DND-41 (cell line): ENCODE measurements around the gene ZNF343.

Experiments
- ATAC-seq: fragments of 200-7000 bp; cut with Tn5 transposase; 3 replicates; pipeline ENCODE4 v1.9.1; 2021; ENCODE audit warnings: low read depth; ENCODE audit not compliant: insufficient read depth
- DNase-seq: peaks from one replicate; pipeline ENCODE4 v3.0.0-alpha.2; 2020
- H2AFZ ChIP-seq: 2 replicates; pipeline ENCODE4 v1.6.0; 2012; ENCODE audit warnings: low read depth, low read length
- H3K27ac ChIP-seq: 2 replicates; pipeline ENCODE4 v1.5.1; 2012; ENCODE audit warnings: low read length, inconsistent platforms
- H3K27me3 ChIP-seq: fragments of 200-600 bp; sonication (generic); 2 replicates; pipeline ENCODE4 v1.6.0; 2012; ENCODE audit warnings: low read length, mild to moderate bottlenecking, inconsistent platforms; ENCODE audit not compliant: insufficient read depth, poor library complexity
- H3K36me3 ChIP-seq: 2 replicates; pipeline ENCODE4 v1.5.1; 2012; ENCODE audit warnings: low read length, inconsistent platforms; ENCODE audit not compliant: insufficient read depth
- H3K4me1 ChIP-seq: 2 replicates; pipeline ENCODE4 v1.5.1; 2012; ENCODE audit warnings: mild to moderate bottlenecking, low read length; ENCODE audit not compliant: insufficient read depth
- H3K4me2 ChIP-seq: 2 replicates; pipeline ENCODE4 v1.6.0; 2012; ENCODE audit warnings: mild to moderate bottlenecking, moderate library complexity, low read length, inconsistent platforms; ENCODE audit not compliant: insufficient read depth
- H3K4me3 ChIP-seq, 2 experiments: fragments of 200-600 bp in 1 of 2; shearing (Covaris generic) in 1 of 2; 2 replicates each; pipeline ENCODE4 v1.5.1; 2012 to 2016; ENCODE audit warnings: inconsistent platforms in 2 of 2, low read length in 2 of 2, mild to moderate bottlenecking in 2 of 2, low read depth in 1 of 2, moderate library complexity in 1 of 2
- H3K79me2 ChIP-seq: 2 replicates; pipeline ENCODE4 v1.6.0; 2012; ENCODE audit warnings: low read length, inconsistent platforms; ENCODE audit not compliant: insufficient read depth
- H3K9ac ChIP-seq: 2 replicates; pipeline ENCODE4 v1.6.0; 2012; ENCODE audit warnings: low read depth, mild to moderate bottlenecking, inconsistent platforms, low read length, moderate library complexity
- H3K9me3 ChIP-seq: 2 replicates; pipeline ENCODE4 v1.5.1; 2012; ENCODE audit warnings: low read length, moderate library complexity, mild to moderate bottlenecking, inconsistent platforms; ENCODE audit not compliant: insufficient read depth, severe bottlenecking
- H4K20me1 ChIP-seq: 2 replicates; pipeline ENCODE4 v1.6.0; 2012; ENCODE audit warnings: low read length; ENCODE audit not compliant: insufficient read depth
- EZH2 ChIP-seq: IDR thresholded peaks from 3 replicates; pipeline ENCODE4 v1.6.1; 2012; ENCODE audit warnings: borderline replicate concordance, low read depth, mild to moderate bottlenecking, moderate library complexity, low read length, inconsistent platforms; ENCODE audit not compliant: severe bottlenecking
- TF ChIP-seq, protein P1 (sequence below): IDR thresholded peaks from 2 replicates; pipeline ENCODE4 v1.5.1; 2012; ENCODE audit warnings: borderline replicate concordance, low read length, moderate library complexity, mild to moderate bottlenecking; ENCODE audit not compliant: poor library complexity, severe bottlenecking; ENCODE audit errors: extremely low read depth

The ZNF343 gene

DNA sequence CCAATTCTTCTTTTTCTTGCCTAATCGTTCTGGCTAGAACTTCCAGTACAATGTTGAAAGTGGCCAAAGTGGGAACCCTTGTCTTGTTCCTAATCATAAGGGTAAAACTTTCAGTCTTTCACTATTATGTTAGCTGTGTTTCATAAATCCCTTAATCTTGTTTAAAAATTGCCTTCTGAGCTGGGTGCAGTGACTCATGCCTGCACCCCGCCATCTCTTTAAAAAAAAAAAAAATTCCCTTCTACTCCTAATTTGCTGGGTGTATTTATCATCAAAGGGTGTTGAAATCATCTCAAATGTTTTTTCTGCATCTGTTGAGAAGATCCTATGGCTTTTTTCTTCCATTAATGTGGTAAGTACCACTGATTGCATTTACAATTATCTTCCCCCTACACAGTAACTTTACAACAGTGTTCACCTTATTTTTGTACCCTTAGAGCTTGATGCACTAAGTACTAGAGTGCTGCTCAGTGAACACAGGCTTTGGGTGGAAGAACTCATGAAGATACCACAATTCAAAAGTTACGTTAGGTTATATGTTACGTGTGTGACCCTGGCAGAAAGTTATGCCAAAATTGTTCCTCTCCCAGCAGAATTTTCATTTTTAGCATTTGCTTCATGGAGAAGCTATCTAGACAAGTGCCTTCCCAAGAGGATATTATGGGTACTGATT, 47.8 kb downstream of the ZNF343 start:
- Histone ChIP-seq H3K36me3 (peaks cover 80% of the 10 kb centered on the region), H3K27ac (no peak overlapping the region)

DNA sequence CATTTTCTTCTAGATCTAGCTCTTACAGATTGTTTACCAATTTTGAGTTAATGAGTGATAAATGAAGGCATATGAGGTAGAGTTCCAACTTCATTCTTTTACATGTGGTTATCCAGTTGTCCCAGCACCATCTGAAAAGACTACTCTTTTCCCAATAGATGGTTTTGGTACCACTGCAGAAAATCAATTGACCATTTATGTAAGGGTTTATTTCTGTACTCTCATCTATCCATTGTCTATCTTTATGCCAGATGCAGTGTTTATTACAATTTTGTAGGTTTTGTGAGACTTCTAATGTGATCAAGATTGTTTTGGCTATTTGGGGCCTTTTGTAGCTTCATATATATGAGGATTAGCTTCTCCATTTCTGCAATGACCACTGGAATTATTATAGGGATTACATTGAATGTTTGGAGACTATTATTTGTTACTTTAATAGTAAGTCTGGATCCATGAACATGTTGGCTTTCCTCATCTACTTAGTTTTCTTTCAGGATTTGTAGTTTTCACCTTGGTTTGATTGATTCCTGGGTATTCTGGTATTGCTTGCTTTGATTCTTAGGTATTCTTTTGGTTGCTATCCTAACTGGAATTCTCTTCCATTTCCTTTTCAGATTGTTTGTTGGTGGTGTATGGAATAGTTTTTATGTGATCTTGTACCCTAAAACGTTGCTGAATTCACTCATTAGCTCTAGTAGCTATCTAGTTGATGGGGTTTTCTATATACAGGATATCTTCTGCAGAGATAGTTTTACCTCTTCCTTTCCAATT, 48.5 kb downstream of the ZNF343 start:
- no peak overlapping the region for H3K4me3 ChIP-seq
- no peaks in the 10 kb centered on the region for H3K4me1 ChIP-seq
- ATAC-seq (no peak), DNase-seq (no peak)
- TF ChIP-seq, protein P1, sequence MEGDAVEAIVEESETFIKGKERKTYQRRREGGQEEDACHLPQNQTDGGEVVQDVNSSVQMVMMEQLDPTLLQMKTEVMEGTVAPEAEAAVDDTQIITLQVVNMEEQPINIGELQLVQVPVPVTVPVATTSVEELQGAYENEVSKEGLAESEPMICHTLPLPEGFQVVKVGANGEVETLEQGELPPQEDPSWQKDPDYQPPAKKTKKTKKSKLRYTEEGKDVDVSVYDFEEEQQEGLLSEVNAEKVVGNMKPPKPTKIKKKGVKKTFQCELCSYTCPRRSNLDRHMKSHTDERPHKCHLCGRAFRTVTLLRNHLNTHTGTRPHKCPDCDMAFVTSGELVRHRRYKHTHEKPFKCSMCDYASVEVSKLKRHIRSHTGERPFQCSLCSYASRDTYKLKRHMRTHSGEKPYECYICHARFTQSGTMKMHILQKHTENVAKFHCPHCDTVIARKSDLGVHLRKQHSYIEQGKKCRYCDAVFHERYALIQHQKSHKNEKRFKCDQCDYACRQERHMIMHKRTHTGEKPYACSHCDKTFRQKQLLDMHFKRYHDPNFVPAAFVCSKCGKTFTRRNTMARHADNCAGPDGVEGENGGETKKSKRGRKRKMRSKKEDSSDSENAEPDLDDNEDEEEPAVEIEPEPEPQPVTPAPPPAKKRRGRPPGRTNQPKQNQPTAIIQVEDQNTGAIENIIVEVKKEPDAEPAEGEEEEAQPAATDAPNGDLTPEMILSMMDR: no peak
- TF ChIP-seq EZH2: no peak
- H3K27ac ChIP-seq: no peak overlapping the region
- H3K36me3 ChIP-seq: peaks cover 73% of the 10 kb centered on the region
- no peaks in the 10 kb centered on the region for H3K27me3 ChIP-seq
- H3K4me2 ChIP-seq: no peak overlapping the region
- peaks cover 16% of the 10 kb centered on the region; the same call in 1 of the 2 replicates for H3K79me2 ChIP-seq
- H3K9ac ChIP-seq: no peak overlapping the region
- no peak overlapping the region for H2AFZ ChIP-seq
- H4K20me1 ChIP-seq: peaks cover 50% of the 10 kb centered on the region
- no peaks in the 10 kb centered on the region for H3K9me3 ChIP-seq

More for the DNA sequence above, 47.8 kb downstream of the ZNF343 start:
- TF ChIP-seq, protein P1: no peak
- no peak for TF ChIP-seq EZH2
- peaks cover 22% of the 10 kb centered on the region for H3K79me2 ChIP-seq
- no peaks in the 10 kb centered on the region for H3K9me3 ChIP-seq
- no peak for ATAC-seq
- H3K4me3 ChIP-seq: no peak overlapping the region
- no peak overlapping the region for H2AFZ ChIP-seq
- H3K4me2 ChIP-seq: no peak overlapping the region
- peaks cover 58% of the 10 kb centered on the region for H4K20me1 ChIP-seq
- H3K4me1 ChIP-seq: peaks cover under 1% of the 10 kb centered on the region; the same call in 1 of the 2 replicates
- H3K9ac ChIP-seq: no peak overlapping the region
- no peak for DNase-seq
- H3K27me3 ChIP-seq: no peaks in the 10 kb centered on the region

DNA sequence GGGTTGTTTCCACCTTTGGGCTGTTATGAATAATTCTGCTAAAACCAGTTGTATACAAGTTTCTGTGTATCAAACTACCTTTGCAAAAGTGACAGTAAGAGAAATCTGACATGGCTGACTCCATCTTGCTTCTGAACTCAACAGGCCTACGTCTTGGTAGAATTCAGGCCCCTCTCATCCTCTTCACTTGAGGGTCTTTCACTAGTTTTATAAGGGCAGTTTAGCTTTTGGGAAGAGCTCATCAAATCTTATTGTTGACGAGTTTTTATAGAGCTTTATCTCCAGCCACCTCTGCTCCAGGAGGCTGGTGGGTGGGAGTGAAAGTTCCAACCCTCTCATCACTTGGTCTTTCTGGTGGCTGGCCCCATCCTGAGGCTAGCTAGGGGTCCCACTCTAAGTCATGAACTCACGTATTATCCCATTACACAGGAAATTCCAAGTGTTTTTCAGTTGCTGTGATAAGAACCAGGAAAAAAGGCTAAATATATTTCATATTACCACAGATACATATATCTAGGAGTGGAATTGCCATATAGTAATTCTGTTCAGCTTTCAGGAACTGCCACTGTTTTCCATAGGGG, 49.7 kb downstream of the ZNF343 start:
- H3K9me3 ChIP-seq: no peaks in the 10 kb centered on the region
- H3K4me2 ChIP-seq: no peak overlapping the region
- H3K4me1 ChIP-seq: no peaks in the 10 kb centered on the region
- no peak overlapping the region for H3K4me3 ChIP-seq
- no peak overlapping the region for H2AFZ ChIP-seq
- no peaks in the 10 kb centered on the region for H3K27me3 ChIP-seq
- DNase-seq: no peak
- H3K36me3 ChIP-seq: peaks cover 62% of the 10 kb centered on the region
- peaks cover 6% of the 10 kb centered on the region; the same call in 1 of the 2 replicates for H3K79me2 ChIP-seq
- no peak overlapping the region for H3K27ac ChIP-seq
- TF ChIP-seq, protein P1: no peak
- TF ChIP-seq EZH2: no peak
- peaks cover 40% of the 10 kb centered on the region for H4K20me1 ChIP-seq
- no peak overlapping the region for H3K9ac ChIP-seq
- ATAC-seq: peak; percentile 35; the same call in 2 of the 3 replicates
